ENCODE results near the gene AGBL4.

Gene AGBL4

GRCh38 chr1:48757363-48757762 is 1266.4 kb downstream of the AGBL4 start:
- Histone ChIP-seq H3K4me3 (ENCODE audit: low read depth in 1 of 2, low read length in 2 of 2) (no peak overlapping the region), H3K36me3 (ENCODE audit: insufficient read depth, low read length) (peaks cover 36% of the 10 kb centered on the region), H3K4me1 (ENCODE audit: insufficient read depth, low read length) (peaks cover 17% of the 10 kb centered on the region), H3K27ac (ENCODE audit: low read depth, low read length) (no peak overlapping the region), H3K27me3 (ENCODE audit: control insufficient read depth in 1 of 2, insufficient read depth in 2 of 2, low read length in 2 of 2) (no peaks in the 10 kb centered on the region), H3K9ac (ENCODE audit: low read length) (no peak overlapping the region), H3K9me3 (ENCODE audit: low read length) (no peaks in the 10 kb centered on the region)

GRCh38 chr1:48756683-48757316 is 1267.0 kb downstream of the AGBL4 start:
- H3K4me3 ChIP-seq (ENCODE audit: low read depth in 1 of 2, low read length in 2 of 2), result no peak overlapping the region
- no peak overlapping the region for H3K27ac ChIP-seq (ENCODE audit: low read depth, low read length)
- H3K4me1 ChIP-seq (ENCODE audit: insufficient read depth, low read length), result peaks cover 21% of the 10 kb centered on the region
- H3K9ac ChIP-seq (ENCODE audit: low read length), result no peak overlapping the region
- H3K9me3 ChIP-seq (ENCODE audit: low read length), result no peaks in the 10 kb centered on the region
- H3K36me3 ChIP-seq (ENCODE audit: insufficient read depth, low read length), result peaks cover 36% of the 10 kb centered on the region
- H3K27me3 ChIP-seq (ENCODE audit: control insufficient read depth in 1 of 2, insufficient read depth in 2 of 2, low read length in 2 of 2), result no peaks in the 10 kb centered on the region

- no peaks in the 10 kb centered on the region for H3K9me3 ChIP-seq (ENCODE audit: low read length)
- H3K9ac ChIP-seq (ENCODE audit: low read length), result no peak overlapping the region
- H3K4me1 ChIP-seq (ENCODE audit: insufficient read depth, low read length), result peaks cover 6% of the 10 kb centered on the region
- no peaks in the 10 kb centered on the region for H3K27me3 ChIP-seq (ENCODE audit: control insufficient read depth in 1 of 2, insufficient read depth in 2 of 2, low read length in 2 of 2)
- no peak overlapping the region for H3K27ac ChIP-seq (ENCODE audit: low read depth, low read length)
- H3K4me3 ChIP-seq (ENCODE audit: low read depth in 1 of 2, low read length in 2 of 2), result no peak overlapping the region
- H3K36me3 ChIP-seq (ENCODE audit: insufficient read depth, low read length), result peaks cover 30% of the 10 kb centered on the region
Observed at GRCh38 chr1:48753293-48753692, 1270.5 kb downstream of the AGBL4 start.

GRCh38 chr1:48750109-48750508 is 1273.6 kb downstream of the AGBL4 start:
- Histone ChIP-seq H3K27ac (ENCODE audit: low read depth, low read length) (no peak overlapping the region), H3K4me1 (ENCODE audit: insufficient read depth, low read length) (peaks cover 6% of the 10 kb centered on the region), H3K9me3 (ENCODE audit: low read length) (no peaks in the 10 kb centered on the region), H3K27me3 (ENCODE audit: control insufficient read depth in 1 of 2, insufficient read depth in 2 of 2, low read length in 2 of 2) (no peaks in the 10 kb centered on the region), H3K36me3 (ENCODE audit: insufficient read depth, low read length) (peaks cover 24% of the 10 kb centered on the region), H3K9ac (ENCODE audit: low read length) (no peak overlapping the region), H3K4me3 (ENCODE audit: low read depth in 1 of 2, low read length in 2 of 2) (no peak overlapping the region)

- H3K9me3 ChIP-seq (ENCODE audit: low read length), result no peaks in the 10 kb centered on the region
- H3K27ac ChIP-seq (ENCODE audit: low read depth, low read length), result no peak overlapping the region
- H3K4me1 ChIP-seq (ENCODE audit: insufficient read depth, low read length), result peaks cover 6% of the 10 kb centered on the region
- H3K27me3 ChIP-seq (ENCODE audit: control insufficient read depth in 1 of 2, insufficient read depth in 2 of 2, low read length in 2 of 2), result no peaks in the 10 kb centered on the region
- H3K9ac ChIP-seq (ENCODE audit: low read length), result no peak overlapping the region
- no peak overlapping the region for H3K4me3 ChIP-seq (ENCODE audit: low read depth in 1 of 2, low read length in 2 of 2)
- H3K36me3 ChIP-seq (ENCODE audit: insufficient read depth, low read length), result peaks cover 19% of the 10 kb centered on the region
Observed at GRCh38 chr1:48749068-48749467, 1274.7 kb downstream of the AGBL4 start.

- H3K4me3 ChIP-seq (ENCODE audit: low read depth in 1 of 2, low read length in 2 of 2), result no peak overlapping the region
- no peak overlapping the region for H3K27ac ChIP-seq (ENCODE audit: low read depth, low read length)
- peaks cover 19% of the 10 kb centered on the region for H3K36me3 ChIP-seq (ENCODE audit: insufficient read depth, low read length)
- H3K27me3 ChIP-seq (ENCODE audit: control insufficient read depth in 1 of 2, insufficient read depth in 2 of 2, low read length in 2 of 2), result no peaks in the 10 kb centered on the region
- no peak overlapping the region for H3K9ac ChIP-seq (ENCODE audit: low read length)
- no peaks in the 10 kb centered on the region for H3K4me1 ChIP-seq (ENCODE audit: insufficient read depth, low read length)
- H3K9me3 ChIP-seq (ENCODE audit: low read length), result no peaks in the 10 kb centered on the region
Observed at GRCh38 chr1:48746906-48747305, 1276.8 kb downstream of the AGBL4 start.

- no peak overlapping the region for H3K9ac ChIP-seq (ENCODE audit: low read length)
- H3K27ac ChIP-seq (ENCODE audit: low read depth, low read length), result no peak overlapping the region
- no peaks in the 10 kb centered on the region for H3K9me3 ChIP-seq (ENCODE audit: low read length)
- no peak overlapping the region for H3K4me3 ChIP-seq (ENCODE audit: low read depth in 1 of 2, low read length in 2 of 2)
- no peaks in the 10 kb centered on the region for H3K4me1 ChIP-seq (ENCODE audit: insufficient read depth, low read length)
- no peaks in the 10 kb centered on the region for H3K27me3 ChIP-seq (ENCODE audit: control insufficient read depth in 1 of 2, insufficient read depth in 2 of 2, low read length in 2 of 2)
- H3K36me3 ChIP-seq (ENCODE audit: insufficient read depth, low read length), result peaks cover 21% of the 10 kb centered on the region
Observed at GRCh38 chr1:48744032-48744431, 1279.7 kb downstream of the AGBL4 start.

GRCh38 chr1:48743480-48743879 is 1280.3 kb downstream of the AGBL4 start:
- Histone ChIP-seq H3K4me3 (ENCODE audit: low read depth in 1 of 2, low read length in 2 of 2) (no peak overlapping the region), H3K27me3 (ENCODE audit: control insufficient read depth in 1 of 2, insufficient read depth in 2 of 2, low read length in 2 of 2) (no peaks in the 10 kb centered on the region), H3K9me3 (ENCODE audit: low read length) (no peaks in the 10 kb centered on the region), H3K27ac (ENCODE audit: low read depth, low read length) (no peak overlapping the region), H3K9ac (ENCODE audit: low read length) (no peak overlapping the region), H3K36me3 (ENCODE audit: insufficient read depth, low read length) (peaks cover 21% of the 10 kb centered on the region), H3K4me1 (ENCODE audit: insufficient read depth, low read length) (no peaks in the 10 kb centered on the region)

GRCh38 chr1:48741380-48741779 is 1282.4 kb downstream of the AGBL4 start:
- H3K4me3 ChIP-seq (ENCODE audit: low read depth in 1 of 2, low read length in 2 of 2), result no peak overlapping the region
- H3K9ac ChIP-seq (ENCODE audit: low read length), result no peak overlapping the region
- peaks cover 17% of the 10 kb centered on the region for H3K36me3 ChIP-seq (ENCODE audit: insufficient read depth, low read length)
- no peaks in the 10 kb centered on the region for H3K4me1 ChIP-seq (ENCODE audit: insufficient read depth, low read length)
- H3K9me3 ChIP-seq (ENCODE audit: low read length), result no peaks in the 10 kb centered on the region
- H3K27me3 ChIP-seq (ENCODE audit: control insufficient read depth in 1 of 2, insufficient read depth in 2 of 2, low read length in 2 of 2), result no peaks in the 10 kb centered on the region
- H3K27ac ChIP-seq (ENCODE audit: low read depth, low read length), result no peak overlapping the region

- Histone ChIP-seq H3K9ac (ENCODE audit: low read length) (no peak overlapping the region), H3K27ac (ENCODE audit: low read depth, low read length) (no peak overlapping the region), H3K4me3 (ENCODE audit: low read depth in 1 of 2, low read length in 2 of 2) (no peak overlapping the region), H3K36me3 (ENCODE audit: insufficient read depth, low read length) (peaks cover 24% of the 10 kb centered on the region), H3K27me3 (ENCODE audit: control insufficient read depth in 1 of 2, insufficient read depth in 2 of 2, low read length in 2 of 2) (no peaks in the 10 kb centered on the region), H3K9me3 (ENCODE audit: low read length) (no peaks in the 10 kb centered on the region), H3K4me1 (ENCODE audit: insufficient read depth, low read length) (no peaks in the 10 kb centered on the region)
Observed at GRCh38 chr1:48740621-48741020, 1283.1 kb downstream of the AGBL4 start.

- Histone ChIP-seq H3K27me3 (ENCODE audit: control insufficient read depth in 1 of 2, insufficient read depth in 2 of 2, low read length in 2 of 2) (no peaks in the 10 kb centered on the region), H3K9ac (ENCODE audit: low read length) (no peak overlapping the region), H3K27ac (ENCODE audit: low read depth, low read length) (no peak overlapping the region), H3K4me3 (ENCODE audit: low read depth in 1 of 2, low read length in 2 of 2) (no peak overlapping the region), H3K36me3 (ENCODE audit: insufficient read depth, low read length) (peaks cover 30% of the 10 kb centered on the region), H3K4me1 (ENCODE audit: insufficient read depth, low read length) (no peaks in the 10 kb centered on the region), H3K9me3 (ENCODE audit: low read length) (no peaks in the 10 kb centered on the region)
Observed at GRCh38 chr1:48739091-48739490, 1284.7 kb downstream of the AGBL4 start.

- Histone ChIP-seq H3K27ac (ENCODE audit: low read depth, low read length) (no peak overlapping the region), H3K36me3 (ENCODE audit: insufficient read depth, low read length) (peaks cover 37% of the 10 kb centered on the region), H3K9me3 (ENCODE audit: low read length) (no peaks in the 10 kb centered on the region), H3K4me1 (ENCODE audit: insufficient read depth, low read length) (no peaks in the 10 kb centered on the region), H3K4me3 (ENCODE audit: low read depth in 1 of 2, low read length in 2 of 2) (no peak overlapping the region), H3K27me3 (ENCODE audit: control insufficient read depth in 1 of 2, insufficient read depth in 2 of 2, low read length in 2 of 2) (no peaks in the 10 kb centered on the region), H3K9ac (ENCODE audit: low read length) (no peak overlapping the region)
Observed at GRCh38 chr1:48738356-48738755, 1285.4 kb downstream of the AGBL4 start.
